H1 (cell line): ENCODE data around the gene MRPS25. TPM values are rescaled to one million over a fixed set of nuclear protein-coding genes. Genes with fewer than 3 reads are reported as not detected.

Experiments
- CTCF ChIA-PET: fragments of 300-600 bp; sonication (Branson Sonifier 250); formaldehyde crosslinking; loops from one replicate; lab custom pipeline; 2021; ENCODE audit not compliant: partially characterized antibody; lab: Charles Lee
- POLR2A ChIA-PET: fragments of 300-600 bp; sonication (Branson Sonifier 250); formaldehyde crosslinking; loops from one replicate; lab custom pipeline; 2021; ENCODE audit warnings: inconsistent platforms; ENCODE audit not compliant: partially characterized antibody; lab: Charles Lee
- DNase-seq, 2 experiments: peaks; one replicate each; pipeline versions ENCODE4 v3.0.0 to v3.0.0-alpha.2; 2010 to 2022; ENCODE audit warnings: low spot score in 2 of 2, low read depth in 1 of 2, mixed read lengths in 1 of 2
- FAIRE-seq: peaks from 2 replicates; lab custom pipeline; 2011; peaks lifted over from hg19 to GRCh38; lab: Jason Lieb, UNC
- H2AFZ ChIP-seq: 2 replicates; pipeline ENCODE4 v1.8.1; 2012; ENCODE audit warnings: low read length, inconsistent platforms
- H2AK5ac ChIP-seq: 2 replicates; pipeline ENCODE4 v1.6.1; 2013; ENCODE audit warnings: low read depth, low read length
- H2BK120ac ChIP-seq: replicated peaks from 2 replicates; pipeline ENCODE3; 2013; ENCODE audit warnings: low read depth, low read length, inconsistent platforms
- H2BK12ac ChIP-seq: 2 replicates; pipeline ENCODE4 v1.6.1; 2013; ENCODE audit warnings: low read depth, low read length
- H2BK15ac ChIP-seq: 2 replicates; pipeline ENCODE4 v1.6.1; 2013; ENCODE audit warnings: low read length
- H2BK20ac ChIP-seq: 2 replicates; pipeline ENCODE4 v1.6.1; 2013; ENCODE audit warnings: low read length
- H2BK5ac ChIP-seq: 2 replicates; pipeline ENCODE4 v1.6.1; 2013; ENCODE audit warnings: low read depth, low read length
- H3K14ac ChIP-seq: 2 replicates; pipeline ENCODE4 v1.6.1; 2013; ENCODE audit warnings: inconsistent platforms; ENCODE audit not compliant: insufficient read length
- H3K18ac ChIP-seq: 2 replicates; pipeline ENCODE4 v1.6.1; 2013; ENCODE audit warnings: low read length; ENCODE audit errors: extremely low read depth
- H3K23ac ChIP-seq: 2 replicates; pipeline ENCODE4 v1.6.1; 2013; ENCODE audit warnings: inconsistent platforms; ENCODE audit not compliant: insufficient read length
- H3K23me2 ChIP-seq: 2 replicates; pipeline ENCODE4 v1.6.1; 2013; ENCODE audit warnings: low read depth, low read length
- H3K27ac ChIP-seq: 2 replicates; pipeline ENCODE4 v1.6.1; 2011; ENCODE audit warnings: low read depth, low read length, inconsistent platforms
- H3K27me3 ChIP-seq, 4 experiments: replicated peaks in 1 of 4; 1 replicate in 1 of 4; 2 replicates in 3 of 4; pipeline versions ENCODE4 v1.6.1 to v1.8.1; 2011 to 2013; ENCODE audit warnings: low read length in 3 of 4, mild to moderate bottlenecking in 3 of 4, inconsistent platforms in 2 of 4, mixed read lengths in 2 of 4, moderate library complexity in 1 of 4; ENCODE audit not compliant: control insufficient read depth in 3 of 4, insufficient read depth in 3 of 4; ENCODE audit errors: extremely low read depth in 1 of 4
- H3K36me3 ChIP-seq, 4 experiments: 2 replicates each; pipeline versions ENCODE4 v1.6.1 to v1.8.1; 2011 to 2013; ENCODE audit warnings: mild to moderate bottlenecking in 4 of 4, low read length in 3 of 4, moderate library complexity in 2 of 4, control low read depth in 1 of 4, inconsistent platforms in 1 of 4; ENCODE audit not compliant: insufficient read depth in 4 of 4, control insufficient read depth in 2 of 4
- H3K4ac ChIP-seq: replicated peaks from 2 replicates; pipeline ENCODE3; 2013; ENCODE audit warnings: low read length, low read depth, mixed read lengths, inconsistent platforms; ENCODE audit not compliant: insufficient read length
- H3K4me1 ChIP-seq, 4 experiments: replicated peaks in 1 of 4; 1 replicate in 1 of 4; 2 replicates in 3 of 4; pipeline versions ENCODE4 v1.6.1 to v1.8.1; 2011 to 2013; ENCODE audit warnings: low read length in 3 of 4, inconsistent platforms in 2 of 4, mixed read lengths in 1 of 4; ENCODE audit not compliant: insufficient read depth in 4 of 4, control insufficient read depth in 3 of 4
- H3K4me2 ChIP-seq, 2 experiments: 2 replicates each; pipeline versions ENCODE4 v1.6.1 to v1.8.1; 2011 to 2013; ENCODE audit warnings: low read depth in 2 of 2, low read length in 2 of 2, control low read depth in 1 of 2, inconsistent platforms in 1 of 2, mild to moderate bottlenecking in 1 of 2; ENCODE audit not compliant: insufficient read depth in 1 of 2
- H3K4me3 ChIP-seq, 4 experiments: fragments of 200-600, 300-600 bp in 1 of 4; sonication (generic), shearing (Covaris generic), sonication (Bioruptor Twin) in 1 of 4; 2 replicates each; pipeline versions ENCODE4 v1.5.1 to v1.8.1; 2011 to 2016; ENCODE audit warnings: low read length in 4 of 4, low read depth in 3 of 4, control low read depth in 2 of 4, inconsistent platforms in 2 of 4, mild to moderate bottlenecking in 2 of 4, mixed read lengths in 1 of 4, moderate library complexity in 1 of 4; ENCODE audit not compliant: insufficient read depth in 2 of 4; ENCODE audit errors: extremely low read depth in 1 of 4
- H3K56ac ChIP-seq: replicated peaks from 2 replicates; pipeline ENCODE3; 2013; ENCODE audit warnings: low read depth, mild to moderate bottlenecking, mixed read lengths, low read length, inconsistent platforms; ENCODE audit not compliant: insufficient read length
- H3K79me1 ChIP-seq: 2 replicates; pipeline ENCODE4 v1.6.1; 2013; ENCODE audit warnings: low read depth, low read length, control low read depth
- H3K79me2 ChIP-seq, 2 experiments: 2 replicates each; pipeline versions ENCODE4 v1.6.1 to v1.8.1; 2012 to 2013; ENCODE audit warnings: low read length in 2 of 2, mild to moderate bottlenecking in 2 of 2, inconsistent platforms in 1 of 2; ENCODE audit not compliant: insufficient read depth in 2 of 2, control insufficient read depth in 1 of 2
- H3K9ac ChIP-seq, 4 experiments: replicated peaks in 1 of 4; 1 replicate in 1 of 4; 2 replicates in 3 of 4; pipeline versions ENCODE4 v1.6.1 to v1.8.1; 2011 to 2013; ENCODE audit warnings: low read depth in 3 of 4, low read length in 3 of 4, control low read depth in 2 of 4, mild to moderate bottlenecking in 2 of 4, moderate library complexity in 2 of 4, inconsistent platforms in 1 of 4; ENCODE audit errors: extremely low read depth in 1 of 4
- H3K9me3 ChIP-seq, 2 experiments: 2 replicates each; pipeline versions ENCODE4 v1.6.1 to v1.8.1; 2012 to 2013; ENCODE audit warnings: mild to moderate bottlenecking in 2 of 2, moderate library complexity in 2 of 2, control low read depth in 1 of 2, inconsistent platforms in 1 of 2, low read depth in 1 of 2, low read length in 1 of 2, mixed read lengths in 1 of 2; ENCODE audit not compliant: insufficient read depth in 2 of 2
- H4K20me1 ChIP-seq, 2 experiments: replicated peaks in 1 of 2; 2 replicates each; pipeline versions ENCODE3 to v1.8.1; 2011 to 2013; ENCODE audit warnings: inconsistent platforms in 2 of 2, low read length in 2 of 2, mild to moderate bottlenecking in 1 of 2; ENCODE audit not compliant: insufficient read depth in 2 of 2, control insufficient read depth in 1 of 2
- H4K5ac ChIP-seq: 2 replicates; pipeline ENCODE4 v1.6.1; 2013; ENCODE audit warnings: low read length, low read depth, mixed read lengths, inconsistent platforms; ENCODE audit not compliant: insufficient read length
- H4K8ac ChIP-seq: 2 replicates; pipeline ENCODE4 v1.8.0; 2013; ENCODE audit warnings: mild to moderate bottlenecking, moderate library complexity, low read length, inconsistent platforms; ENCODE audit not compliant: insufficient read depth; ENCODE audit errors: extremely low read depth
- H4K91ac ChIP-seq: replicated peaks from 2 replicates; pipeline ENCODE3; 2013; ENCODE audit warnings: low read length, mixed read lengths, inconsistent platforms; ENCODE audit not compliant: insufficient read length
- CTCF ChIP-seq, 3 experiments: IDR thresholded peaks; 1 replicate in 2 of 3; 2 replicates in 1 of 3; pipeline versions ENCODE4 v1.5.1 to v1.6.1; 2011; ENCODE audit warnings: low read length in 3 of 3, mild to moderate bottlenecking in 3 of 3, inconsistent platforms in 2 of 3, low read depth in 1 of 3, moderate library complexity in 1 of 3; ENCODE audit not compliant: insufficient read depth in 1 of 3; ENCODE audit errors: control extremely low read depth in 1 of 3
- E2F6 ChIP-seq: IDR thresholded peaks from 2 replicates; pipeline ENCODE4 v1.6.1; 2012; ENCODE audit warnings: inconsistent platforms
- FOSL1 ChIP-seq: IDR thresholded peaks from 2 replicates; pipeline ENCODE4 v1.6.1; 2011; ENCODE audit warnings: mild to moderate bottlenecking, low read depth, low read length, moderate library complexity; ENCODE audit not compliant: insufficient read depth
- JUN ChIP-seq: IDR thresholded peaks from 2 replicates; pipeline ENCODE4 v1.6.1; 2011; ENCODE audit warnings: low read depth, mild to moderate bottlenecking, improper control_type of control experiment, low read length
- JUND ChIP-seq: IDR thresholded peaks from 2 replicates; pipeline ENCODE4 v1.6.1; 2011; ENCODE audit warnings: mild to moderate bottlenecking, improper control_type of control experiment, low read length
- PHF8 ChIP-seq: fragments of 200-600 bp; sonication (generic); conservative IDR thresholded peaks from 2 replicates; pipeline ENCODE4 v1.7.1; 2012; ENCODE audit warnings: low read depth, mild to moderate bottlenecking, inconsistent platforms, low read length, moderate library complexity
- POLR2A ChIP-seq, 2 experiments: IDR thresholded peaks; 1 replicate in 1 of 2; 2 replicates in 1 of 2; pipeline ENCODE4 v1.6.1; 2011; ENCODE audit warnings: low read depth in 2 of 2, low read length in 2 of 2, mild to moderate bottlenecking in 2 of 2; ENCODE audit errors: control extremely low read depth in 1 of 2
- POLR2AphosphoS5 ChIP-seq: IDR thresholded peaks from 2 replicates; pipeline ENCODE4 v1.6.1; 2011; ENCODE audit warnings: low read depth, low read length
- POU5F1 ChIP-seq: IDR thresholded peaks from 2 replicates; pipeline ENCODE4 v1.6.1; 2011; ENCODE audit warnings: low read depth, mild to moderate bottlenecking, low read length, moderate library complexity
- SP2 ChIP-seq: IDR thresholded peaks from 2 replicates; pipeline ENCODE4 v1.6.1; 2012; ENCODE audit warnings: mild to moderate bottlenecking, low read length, inconsistent platforms
- TAF7 ChIP-seq: optimal IDR thresholded peaks from 2 replicates; pipeline ENCODE3; 2011; ENCODE audit warnings: low read depth, mild to moderate bottlenecking, inconsistent platforms, low read length, moderate library complexity, borderline replicate concordance
- WGBS, 2 experiments: shearing (Covaris generic) in 1 of 2; methylation state at CpG; one replicate each; pipeline versions ENCODE4 v1.1.6 to v1.1.7; 2013 to 2015; ENCODE audit warnings: low lambda C conversion rate in 2 of 2, mixed read lengths in 2 of 2, inconsistent platforms in 1 of 2, low coverage in 1 of 2, missing lambda C conversion rate in 1 of 2; ENCODE audit not compliant: insufficient replicate concordance in 2 of 2, insufficient coverage in 1 of 2, insufficient read length in 1 of 2; ENCODE audit errors: extremely low coverage in 1 of 2, missing lambda C conversion rate in 1 of 2; 5-methylcytosine and 5-hydroxymethylcytosine counted together
- polyA plus RNA-seq, 7 experiments: library from polyadenylated mRNA; depleted of rRNA in 3 of 7; stranded (reverse) in 5 of 7; unstranded in 2 of 7; fragments of >200 nt in 5 of 7; fragments of 200-250 nt in 2 of 7; gene quantifications; 1 replicate in 5 of 7; 2 replicates in 1 of 7; 4 replicates in 1 of 7; pipeline versions ENCODE4 v1.2.1 to v1.2.3, GENCODE V29; 2011 to 2013; ENCODE audit warnings: missing spikeins in 2 of 7, mixed read lengths in 2 of 7
- total RNA-seq: library from RNA; stranded (reverse); fragmentation: NEBNext Ultra II Directional; extraction: Animal tissue kit (Norgen Biotek cat#: 25700); gene quantifications from 2 replicates; pipeline ENCODE4 v1.2.1, GENCODE V29; 2021

The MRPS25 gene
- total and polyA plus RNA-seq, 2 of the 8 experiments (the other 6 are each of a cell fraction or from before 2014, with no cell fraction given), result 23.0 to 56.5 TPM

GRCh38 chr3:15060029-15060428 is 5.1 kb downstream of the MRPS25 start:
- no peak for FAIRE-seq
- Histone ChIP-seq H2AFZ (no peak overlapping the region), H3K4me1 (peaks cover 0 to 9% (median 6%) of the 10 kb centered on the region in 4 experiments; a peak in 5 of 7 replicates), H4K8ac (no peak overlapping the region), H2BK20ac (no peak overlapping the region), H2BK12ac (no peak overlapping the region), H3K9ac (no peak overlapping the region), H3K4me2 (no peak overlapping the region), H3K14ac (no peak overlapping the region), H4K20me1 (peaks cover 5 to 15% of the 10 kb centered on the region in 2 experiments), H2BK120ac (no peak overlapping the region), H3K36me3 (peaks cover 9 to 29% (median 17%) of the 10 kb centered on the region in 4 experiments), H4K91ac (no peak overlapping the region), H3K23ac (no peak overlapping the region), H3K9me3 (no peaks in the 10 kb centered on the region; a peak in 1 of 4 replicates), H3K4me3 (no peak overlapping the region), H3K23me2 (peaks cover 7% of the 10 kb centered on the region; the same call in 1 of the 2 replicates), H4K5ac (no peak overlapping the region), H3K27ac (no peak overlapping the region), H3K56ac (no peak overlapping the region), H2BK15ac (no peak overlapping the region), H2BK5ac (no peak overlapping the region), H3K79me2 (peaks cover 12 to 63% of the 10 kb centered on the region in 2 experiments), H3K27me3 (no peaks in the 10 kb centered on the region), H3K18ac (no peak overlapping the region), H3K4ac (no peak overlapping the region), H3K79me1 (peaks cover 19% of the 10 kb centered on the region), H2AK5ac (no peak overlapping the region)
- POLR2A ChIA-PET, result interaction anchor here (1.0 to 1.5 kb wide), 3 partner anchors 9 to 22 kb away, joined by 3 to 4 read pairs (median 3); no protein-coding TSS in a partner anchor
- no peak for DNase-seq
- WGBS, 2 experiments, result 92% methylated on average over 3 of the region's 3 CpGs; no CpG with 5 or more reads in 1 of the 2 experiments
- CTCF ChIA-PET, result interaction anchor here (0.5 to 1.8 kb wide), 6 partner anchors 9 to 282 kb away, joined by 3 to 8 read pairs (median 4); no protein-coding TSS in a partner anchor
- TF ChIP-seq E2F6 (no peak), SP2 (no peak), JUN (no peak), POLR2A (IDR thresholded peaks at IDR 0.05; ENCODE audit: control extremely low read depth in 1 of 2, low read depth in 2 of 2, low read length in 2 of 2) (no peak), JUND (no peak), FOSL1 (no peak), POU5F1 (no peak), TAF7 (no peak), POLR2AphosphoS5 (no peak), PHF8 (no peak), CTCF (IDR thresholded peaks at IDR 0.05; ENCODE audit: control extremely low read depth in 1 of 3, insufficient read depth in 1 of 3, low read depth in 1 of 3, low read length in 3 of 3) (no peak)
